ENCODE measurements around the gene SLC12A1.

Gene SLC12A1

GRCh38 chr15:48278666-48279065 is 72.6 kb downstream of the SLC12A1 start:
- no peak for DNase-seq (ENCODE audit: low read depth, low spot score)
- no peak for TF ChIP-seq CTCF (IDR thresholded peaks at IDR 0.05; ENCODE audit: low read depth, low read length)
- in situ Hi-C loops (cut with HindIII; ENCODE audit: low sequenced_read_pairs) = no loop called here
- H3K4me3 ChIP-seq (ENCODE audit: low read depth, low read length) = no peak overlapping the region

DNA sequence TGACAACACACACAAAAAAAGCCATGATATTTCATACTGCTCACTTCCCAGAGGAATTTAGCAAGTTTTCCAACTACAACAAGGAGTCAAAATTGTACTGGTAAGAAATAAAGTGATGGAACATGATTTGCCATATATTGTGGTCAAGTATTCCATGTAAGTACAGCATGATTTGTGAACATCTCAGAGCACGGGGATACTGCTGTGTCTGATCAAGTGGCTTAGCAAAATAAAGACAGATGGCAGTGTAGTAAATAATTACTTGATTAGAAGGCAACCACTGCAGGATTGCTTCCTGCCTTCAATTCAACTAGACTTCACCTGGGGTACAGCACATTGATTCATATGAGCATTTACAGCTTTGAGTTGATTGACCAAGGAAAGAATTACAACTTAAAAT is 73.5 kb downstream of the SLC12A1 start:
- no peak for TF ChIP-seq CTCF (IDR thresholded peaks at IDR 0.05; ENCODE audit: low read depth, low read length)
- H3K4me3 ChIP-seq (ENCODE audit: low read depth, low read length) = no peak overlapping the region
- in situ Hi-C loops (cut with HindIII; ENCODE audit: low sequenced_read_pairs) = no loop called here
- DNase-seq (ENCODE audit: low read depth, low spot score) = no peak

- in situ Hi-C loops (cut with HindIII; ENCODE audit: low sequenced_read_pairs) = no loop called here
- peak; percentile 14 for TF ChIP-seq CTCF (IDR thresholded peaks at IDR 0.05; ENCODE audit: low read depth, low read length)
- no peak overlapping the region for H3K4me3 ChIP-seq (ENCODE audit: low read depth, low read length)
- no peak for DNase-seq (ENCODE audit: low read depth, low spot score)
These were observed 75.6 kb downstream of the SLC12A1 start for GRCh38 chr15:48281674-48282073.

GRCh38 chr15:48282216-48282615 is 76.1 kb downstream of the SLC12A1 start:
- peak; percentile 24 for DNase-seq (ENCODE audit: low read depth, low spot score)
- in situ Hi-C loops (cut with HindIII; ENCODE audit: low sequenced_read_pairs) = no loop called here
- TF ChIP-seq CTCF (IDR thresholded peaks at IDR 0.05; ENCODE audit: low read depth, low read length) = no peak

DNA sequence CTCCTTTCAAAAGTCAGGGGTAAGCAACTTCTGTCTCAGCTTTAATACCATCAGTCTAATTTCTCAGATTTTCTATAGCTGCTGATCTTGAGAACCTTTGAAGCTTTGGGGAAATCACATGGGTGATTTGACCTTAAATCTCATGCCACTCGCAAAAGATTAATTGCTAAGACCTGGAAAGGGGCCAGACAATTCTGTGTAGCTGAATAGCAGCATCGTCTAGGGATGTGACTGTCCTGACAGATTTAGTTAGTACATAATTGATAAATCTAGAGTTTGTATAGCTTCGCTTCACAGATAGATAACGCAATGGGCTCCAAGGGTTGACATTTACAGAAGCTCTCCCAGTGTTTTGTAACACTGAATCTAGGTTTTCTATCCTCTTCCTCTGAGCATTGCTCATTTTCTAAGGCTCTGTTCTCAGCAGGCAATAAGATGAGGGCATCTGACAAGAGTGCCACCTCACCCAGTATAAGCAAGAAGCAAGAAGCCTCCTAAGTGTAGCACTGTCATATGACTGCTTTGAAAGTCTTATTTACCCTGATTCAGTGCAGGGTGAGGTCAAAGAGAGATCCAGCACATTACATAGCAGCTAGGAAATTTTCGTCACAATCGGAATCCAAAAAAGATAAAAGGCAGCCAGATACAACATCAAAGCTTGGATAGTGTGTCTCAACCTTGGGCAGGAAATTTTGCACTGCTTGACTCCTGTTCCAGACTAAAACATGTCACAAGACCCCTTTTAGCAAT is 77.5 kb downstream of the SLC12A1 start:
- in situ Hi-C loops (cut with HindIII; ENCODE audit: low sequenced_read_pairs) = no loop called here
- no peak for TF ChIP-seq CTCF (IDR thresholded peaks at IDR 0.05; ENCODE audit: low read depth, low read length)

More at GRCh38 chr15:48282216-48282615, 76.1 kb downstream of the SLC12A1 start:
- H3K4me3 ChIP-seq (ENCODE audit: low read depth, low read length) = no peak overlapping the region

GRCh38 chr15:48285329-48286214 is 79.5 kb downstream of the SLC12A1 start:
- H3K4me3 ChIP-seq (ENCODE audit: low read depth, low read length) = no peak overlapping the region
- in situ Hi-C loops (cut with HindIII; ENCODE audit: low sequenced_read_pairs) = no loop called here
- peak; percentile 65 for TF ChIP-seq CTCF (IDR thresholded peaks at IDR 0.05; ENCODE audit: low read depth, low read length)
- peak; percentile 96 for DNase-seq (ENCODE audit: low read depth, low spot score)

More for the DNA sequence above, 77.5 kb downstream of the SLC12A1 start:
- peak; percentile 6 for DNase-seq (ENCODE audit: low read depth, low spot score)
- H3K4me3 ChIP-seq (ENCODE audit: low read depth, low read length) = no peak overlapping the region
